ENCODE data around the gene PFDN6.

GRCh38 chr6:33316603-33317418 lies 27.4 kb downstream of the PFDN6 start:
- TF ChIP-seq TAF1 (IDR thresholded peaks at IDR 0.05; ENCODE audit: low read depth) (no peak), NFIC (IDR thresholded peaks at IDR 0.05) (no peak), FOXM1 (IDR thresholded peaks at IDR 0.05; ENCODE audit: borderline replicate concordance, low read depth) (no peak), EGR1 (IDR thresholded peaks at IDR 0.05) (no peak), REST (IDR thresholded peaks at IDR 0.05; ENCODE audit: low read depth) (no peak), MAX (IDR thresholded peaks at IDR 0.05) (no peak), RAD21 (IDR thresholded peaks at IDR 0.05; ENCODE audit: low read depth) (no peak), EP300 (IDR thresholded peaks at IDR 0.05; ENCODE audit: borderline replicate concordance) (no peak)

Data from Ishikawa (cell line).